Measurements from ENCODE around the gene UMODL1.
"Not testable (repeated sequence)": the region's sequence is repeated elsewhere in the genome, so short reads cannot be mapped to it uniquely, and the experiment has no call there.

UMODL1 gene

GRCh38 chr21:42111811-42112210 lies 40.7 kb downstream of the UMODL1 start:
- no peak overlapping the region for H3K4me3 ChIP-seq (ENCODE audit: low read depth, low read length)
- TF ChIP-seq CTCF (IDR thresholded peaks at IDR 0.05; ENCODE audit: low read depth, low read length) = no peak

- TF ChIP-seq CTCF (IDR thresholded peaks at IDR 0.05; ENCODE audit: low read depth, low read length) = no peak
Observed at GRCh38 chr21:42112238-42112637, 41.1 kb downstream of the UMODL1 start.

GRCh38 chr21:42112857-42113256 lies 41.7 kb downstream of the UMODL1 start:
- no peak overlapping the region for H3K4me3 ChIP-seq (ENCODE audit: low read depth, low read length)
- no peak for TF ChIP-seq CTCF (IDR thresholded peaks at IDR 0.05; ENCODE audit: low read depth, low read length)

More at GRCh38 chr21:42112238-42112637, 41.1 kb downstream of the UMODL1 start:
- no peak overlapping the region for H3K4me3 ChIP-seq (ENCODE audit: low read depth, low read length)

GRCh38 chr21:42113926-42114409 lies 42.9 kb downstream of the UMODL1 start:
- H3K4me3 ChIP-seq (ENCODE audit: low read depth, low read length) = no peak overlapping the region
- TF ChIP-seq CTCF (IDR thresholded peaks at IDR 0.05; ENCODE audit: low read depth, low read length) = no peak

- TF ChIP-seq CTCF (IDR thresholded peaks at IDR 0.05; ENCODE audit: low read depth, low read length) = no peak
- H3K4me3 ChIP-seq (ENCODE audit: low read depth, low read length) = no peak overlapping the region
Observed at GRCh38 chr21:42114646-42115045, 43.5 kb downstream of the UMODL1 start.

- TF ChIP-seq CTCF (IDR thresholded peaks at IDR 0.05; ENCODE audit: low read depth, low read length) = no peak
- H3K4me3 ChIP-seq (ENCODE audit: low read depth, low read length) = no peak overlapping the region
Observed at GRCh38 chr21:42115136-42115683, 44.1 kb downstream of the UMODL1 start.

GRCh38 chr21:42116551-42116950 lies 45.4 kb downstream of the UMODL1 start:
- H3K4me3 ChIP-seq (ENCODE audit: low read depth, low read length) = not testable (repeated sequence)
